HG03571 (cell line): ENCODE results near the gene TTC33.
"Not testable (repeated sequence)": the region's sequence is repeated elsewhere in the genome, so short reads cannot be mapped to it uniquely, and the experiment has no call there.

Experiments used
- ATAC-seq: cut with Tn5 transposase; IDR thresholded peaks from one replicate; pipeline ENCODE4 v1.9.1; 2021; ENCODE audit not compliant: unreplicated experiment

TTC33 gene

DNA sequence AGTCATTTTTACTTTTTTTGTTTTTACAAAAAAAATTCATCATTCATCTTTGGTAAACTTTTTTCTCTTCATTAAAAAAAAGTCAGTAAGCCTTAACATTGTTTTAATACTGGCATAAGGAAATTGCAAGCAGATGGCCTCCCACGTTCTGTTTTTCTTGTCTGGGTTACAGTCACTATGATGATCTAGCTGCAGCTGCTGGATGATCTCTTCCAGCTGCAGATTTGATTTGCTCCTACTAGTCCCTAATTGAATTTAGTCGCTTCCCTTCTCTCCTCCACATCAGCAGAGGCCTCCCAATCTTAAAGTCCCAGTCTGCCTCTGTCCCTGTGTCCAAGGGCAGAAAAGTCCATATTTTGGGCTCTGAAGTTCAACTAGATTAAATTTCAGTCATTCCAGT is 182.8 kb downstream of the TTC33 start:
- ATAC-seq = no peak

GRCh38 chr5:40572391-40572790 is 183.4 kb downstream of the TTC33 start:
- no peak for ATAC-seq

GRCh38 chr5:40571729-40572128 is 184.0 kb downstream of the TTC33 start:
- ATAC-seq = no peak

DNA sequence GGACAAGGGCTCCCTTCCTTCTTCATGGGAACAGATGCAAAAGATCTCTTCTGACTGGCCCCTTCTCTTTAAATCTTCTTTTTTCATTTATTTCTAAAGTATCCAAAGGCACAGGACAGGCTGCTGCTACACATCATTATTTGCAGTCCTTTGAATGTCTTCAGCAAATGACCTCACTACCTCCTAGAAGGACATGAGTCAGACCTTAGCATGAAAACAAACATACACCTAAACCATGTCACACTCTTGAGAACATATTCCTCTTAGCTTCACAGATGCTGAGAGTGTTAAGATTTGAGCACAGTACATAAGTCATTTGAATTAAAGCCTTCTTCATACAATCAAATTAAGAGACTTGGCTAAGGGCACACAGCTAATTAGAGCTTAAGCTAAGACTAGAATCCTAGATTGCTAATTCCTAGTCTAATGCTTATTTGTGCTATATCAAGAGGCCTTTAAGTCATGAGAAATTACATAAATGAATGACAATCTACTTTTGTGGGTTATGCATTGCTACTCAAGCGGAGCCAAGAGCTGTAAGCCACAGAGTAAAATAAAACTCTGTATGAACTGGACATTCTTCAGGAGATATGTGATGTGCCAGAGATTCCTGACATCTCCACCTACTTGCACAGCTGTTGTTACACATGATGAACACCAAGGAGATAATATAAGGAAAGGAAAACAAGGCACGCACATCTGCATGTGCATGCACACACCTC is 185.2 kb downstream of the TTC33 start:
- ATAC-seq = peak; percentile 90

- no peak for ATAC-seq
Observed at GRCh38 chr5:40569546-40570270, 186.1 kb downstream of the TTC33 start.

- no peak for ATAC-seq
Observed at GRCh38 chr5:40568548-40568947, 187.2 kb downstream of the TTC33 start.

DNA sequence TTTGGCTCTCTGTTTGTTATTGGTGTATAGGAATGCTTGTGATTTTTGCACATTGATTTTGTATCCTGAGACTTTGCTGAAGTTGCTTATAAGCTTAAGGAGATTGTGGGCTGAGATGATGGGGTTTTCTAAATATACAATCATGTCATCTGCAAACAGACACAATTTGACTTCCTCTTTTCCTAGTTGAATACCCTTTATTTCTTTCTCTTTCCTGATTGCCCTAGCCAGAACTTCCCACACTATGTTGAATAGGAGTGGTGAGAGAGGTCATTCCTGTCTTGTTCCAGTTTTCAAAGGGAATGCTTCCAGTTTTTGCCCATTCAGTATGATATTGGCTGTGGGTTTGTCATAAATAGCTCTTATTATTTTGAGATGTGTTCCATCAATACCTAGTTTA is 192.6 kb downstream of the TTC33 start:
- ATAC-seq = not testable (repeated sequence)

DNA sequence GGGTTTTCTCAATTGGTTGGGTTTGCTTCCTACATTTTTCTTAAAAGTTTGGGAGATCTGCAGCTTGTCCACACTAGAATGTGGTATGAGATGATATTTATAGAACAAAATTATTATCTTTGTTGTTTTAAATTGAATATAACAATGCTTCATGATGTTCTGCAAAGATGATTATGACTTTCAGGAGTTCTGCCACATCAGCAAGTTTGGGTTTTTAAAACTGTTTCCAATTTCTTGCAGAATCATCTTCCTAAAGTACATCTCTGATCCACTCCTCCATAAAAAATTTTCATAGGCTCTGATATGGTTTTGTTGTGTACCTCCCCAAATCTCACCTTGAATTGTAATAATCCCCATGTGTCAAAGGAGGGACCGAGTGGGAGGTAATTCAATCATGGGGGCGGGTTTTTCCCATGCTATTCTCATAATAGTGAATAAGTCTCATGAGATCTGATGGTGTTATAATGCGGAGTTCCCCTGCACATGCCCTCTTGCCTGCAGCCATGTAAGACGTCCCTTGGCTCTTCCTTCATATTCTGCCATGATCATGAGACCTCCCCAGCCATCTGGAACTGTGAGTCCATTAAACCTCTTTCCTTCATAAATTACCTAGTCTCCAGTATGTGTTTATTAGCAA is 195.2 kb downstream of the TTC33 start:
- ATAC-seq = no peak

GRCh38 chr5:40559306-40559705 is 196.5 kb downstream of the TTC33 start:
- ATAC-seq = no peak

GRCh38 chr5:40557501-40557900 is 198.3 kb downstream of the TTC33 start:
- no peak for ATAC-seq

GRCh38 chr5:40556811-40557210 is 198.9 kb downstream of the TTC33 start:
- ATAC-seq = no peak

- no peak for ATAC-seq
Observed at GRCh38 chr5:40555886-40556285, 199.9 kb downstream of the TTC33 start.

DNA sequence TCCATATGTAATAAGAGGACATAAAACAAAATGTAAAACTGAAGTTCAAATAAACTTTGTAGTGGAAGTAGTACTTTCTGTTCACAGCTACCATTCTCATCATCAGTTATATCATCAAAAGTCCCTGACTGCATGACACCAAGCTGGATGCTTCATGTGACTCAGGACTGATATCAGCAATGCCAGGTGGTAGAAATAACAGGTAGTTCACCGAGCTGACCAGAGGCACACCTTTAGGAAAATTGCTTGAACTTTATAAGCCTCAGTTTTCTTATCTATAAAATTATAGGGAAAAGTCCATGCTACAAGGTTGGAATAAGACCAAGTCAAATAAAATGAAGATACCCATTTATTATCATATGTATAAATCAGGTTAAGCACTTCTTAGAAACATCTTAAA is 200.9 kb downstream of the TTC33 start:
- ATAC-seq = no peak

DNA sequence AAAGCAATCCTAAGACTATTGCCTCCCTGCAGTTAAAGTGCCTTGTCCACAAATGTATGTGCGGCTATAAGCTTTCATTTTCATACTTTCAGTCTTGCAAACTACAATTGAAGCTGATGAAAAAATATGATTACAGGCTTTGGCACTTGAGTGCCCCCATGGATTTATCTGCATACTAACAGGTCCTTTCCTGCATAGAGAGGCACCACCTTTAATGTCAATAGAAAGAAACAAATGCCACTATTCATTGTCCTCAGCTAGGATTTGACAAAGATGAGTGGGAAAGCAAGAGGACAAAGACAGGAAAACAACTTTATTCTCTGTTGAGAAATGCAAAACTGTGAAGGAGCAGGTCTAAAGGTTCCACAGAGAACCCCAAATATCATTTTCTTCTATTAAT is 201.7 kb downstream of the TTC33 start:
- no peak for ATAC-seq

DNA sequence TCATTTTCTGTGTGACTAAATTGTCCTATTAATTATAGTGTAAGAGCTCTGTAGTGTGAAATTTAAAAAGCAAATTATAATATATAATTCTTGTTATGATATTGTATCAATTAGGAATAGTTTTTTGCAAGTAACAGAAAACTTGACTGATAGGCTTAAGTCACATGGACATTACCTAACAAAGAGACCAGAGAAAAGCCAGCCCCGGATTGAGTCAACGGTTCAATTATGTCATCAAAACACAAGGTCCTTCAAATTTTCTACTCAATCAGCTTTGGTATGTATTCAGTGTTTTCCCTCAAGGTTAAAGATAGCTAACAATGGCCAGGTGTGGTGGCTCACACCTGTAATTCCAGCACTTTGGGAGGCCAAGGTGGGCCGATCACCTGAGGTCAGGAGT is 202.8 kb downstream of the TTC33 start:
- no peak for ATAC-seq

- ATAC-seq = no peak
Observed at GRCh38 chr5:40551496-40552491, 204.0 kb downstream of the TTC33 start.

DNA sequence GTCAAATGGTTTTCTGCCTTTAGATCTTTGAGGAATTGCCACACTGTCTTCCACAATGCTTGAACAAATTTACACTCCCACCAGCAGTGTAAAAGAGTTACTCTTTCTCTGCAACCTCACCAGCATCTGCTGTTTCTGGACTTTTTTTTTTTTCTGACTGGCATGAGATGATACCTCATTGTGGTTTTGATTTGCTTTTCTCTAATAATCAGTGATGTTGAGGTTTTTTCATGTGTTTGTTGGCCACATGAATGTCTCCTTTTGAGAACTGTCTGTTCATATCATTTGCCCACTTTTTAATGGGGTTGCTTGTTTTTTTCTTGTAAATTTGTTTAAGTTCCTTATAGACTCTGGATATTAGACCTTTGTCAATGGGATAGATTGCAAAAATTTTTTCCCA is 205.3 kb downstream of the TTC33 start:
- ATAC-seq = no peak

- no peak for ATAC-seq
Observed at GRCh38 chr5:40549616-40550015, 206.1 kb downstream of the TTC33 start.

DNA sequence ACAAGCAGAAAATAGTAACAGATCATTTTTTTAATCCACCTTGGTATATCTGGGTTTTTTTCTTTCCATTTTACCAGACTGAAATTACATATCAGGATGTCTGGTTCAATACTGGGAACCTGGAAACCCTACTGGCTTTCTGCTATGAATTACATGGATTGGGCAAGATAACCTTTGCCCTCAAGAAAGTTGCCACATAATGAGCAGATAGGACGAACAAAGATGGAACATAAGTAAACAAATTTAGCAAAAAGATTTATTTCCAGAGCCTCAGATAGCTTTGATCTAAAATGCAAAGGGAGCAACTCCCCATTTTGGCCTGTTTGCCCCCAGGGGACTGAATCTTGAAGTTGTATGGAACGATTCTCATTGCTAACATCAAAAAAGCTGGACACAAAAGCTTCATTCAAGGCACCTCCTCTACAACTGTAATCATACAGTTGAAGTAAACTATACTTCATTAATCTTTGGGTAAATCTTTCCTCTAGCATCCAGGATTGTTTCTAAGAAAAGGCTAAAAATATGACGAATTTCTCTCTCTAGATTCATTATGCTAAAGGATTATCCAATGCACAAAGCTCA is 207.7 kb downstream of the TTC33 start:
- ATAC-seq = no peak

GRCh38 chr5:40547557-40547956 is 208.2 kb downstream of the TTC33 start:
- ATAC-seq = no peak

DNA sequence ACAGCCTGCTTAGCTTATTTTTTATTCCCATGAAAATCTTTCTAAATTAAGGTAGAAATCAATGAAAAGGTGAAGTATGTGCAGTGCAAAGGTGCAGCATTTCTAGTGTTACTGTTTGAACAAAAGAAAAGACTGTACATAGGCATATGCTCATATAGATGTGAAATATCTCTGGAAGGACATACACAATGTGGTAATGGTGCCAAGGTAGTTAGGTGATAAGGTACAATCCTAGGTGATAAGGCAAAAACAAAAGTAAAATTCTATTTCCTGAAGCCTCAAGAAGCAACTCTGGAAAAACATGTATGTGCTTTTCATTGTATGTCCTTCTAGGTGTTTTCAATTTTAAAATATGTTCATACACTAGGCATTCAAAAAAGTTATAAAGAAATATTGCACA is 215.5 kb downstream of the TTC33 start:
- ATAC-seq = no peak
